Glomerular endothelial cell (primary cell): ENCODE measurements around the gene ELL2. TPM values are rescaled to one million over a fixed set of nuclear protein-coding genes. Genes with fewer than 3 reads are reported as not detected.
"Not testable (repeated sequence)": the region's sequence is repeated elsewhere in the genome, so short reads cannot be mapped to it uniquely, and the experiment has no call there.

Experiments used
- DNase-seq: peaks from one replicate; pipeline ENCODE4 v3.0.0-alpha.2; 2011; ENCODE audit warnings: low read depth, low spot score; ENCODE audit errors: extremely low read depth
- total RNA-seq: library from RNA; depleted of rRNA; stranded (reverse); fragments of >200 nt; gene quantifications from 2 replicates; pipeline ENCODE4 v1.2.3, GENCODE V29; 2015

The ELL2 gene
- total RNA-seq, 1 donor from 2014 or later, result 17.9 TPM

DNA sequence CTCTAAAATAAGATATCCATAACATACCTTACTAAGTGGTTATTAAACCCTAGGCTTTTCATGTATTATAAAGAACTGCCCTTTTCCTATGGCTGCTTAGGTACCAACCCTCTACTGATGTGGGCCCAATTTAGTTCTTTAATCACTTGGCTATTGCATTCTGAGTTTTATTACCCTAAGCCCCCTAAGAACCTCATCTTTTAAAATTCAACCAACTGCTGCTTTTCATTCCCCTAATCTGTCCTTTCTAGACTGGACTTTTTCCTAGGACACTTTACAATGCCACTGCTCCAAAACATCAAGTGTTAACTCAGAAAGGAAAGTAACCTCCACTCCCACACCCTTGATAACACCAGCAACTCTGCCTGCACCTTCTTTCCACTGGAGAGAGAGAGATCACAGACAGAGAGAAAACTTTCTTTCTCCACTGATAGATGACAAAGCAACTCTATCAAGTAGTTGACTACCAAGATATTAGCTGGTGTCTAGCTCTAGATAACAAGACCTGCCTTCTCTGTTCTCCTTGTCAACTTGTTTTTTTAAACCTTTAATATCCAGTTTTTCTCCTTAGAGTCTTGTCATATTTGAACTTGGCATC, 27.3 kb downstream of the ELL2 start:
- no peak for DNase-seq

GRCh38 chr5:95932941-95933340, 28.7 kb downstream of the ELL2 start:
- no peak for DNase-seq

DNA sequence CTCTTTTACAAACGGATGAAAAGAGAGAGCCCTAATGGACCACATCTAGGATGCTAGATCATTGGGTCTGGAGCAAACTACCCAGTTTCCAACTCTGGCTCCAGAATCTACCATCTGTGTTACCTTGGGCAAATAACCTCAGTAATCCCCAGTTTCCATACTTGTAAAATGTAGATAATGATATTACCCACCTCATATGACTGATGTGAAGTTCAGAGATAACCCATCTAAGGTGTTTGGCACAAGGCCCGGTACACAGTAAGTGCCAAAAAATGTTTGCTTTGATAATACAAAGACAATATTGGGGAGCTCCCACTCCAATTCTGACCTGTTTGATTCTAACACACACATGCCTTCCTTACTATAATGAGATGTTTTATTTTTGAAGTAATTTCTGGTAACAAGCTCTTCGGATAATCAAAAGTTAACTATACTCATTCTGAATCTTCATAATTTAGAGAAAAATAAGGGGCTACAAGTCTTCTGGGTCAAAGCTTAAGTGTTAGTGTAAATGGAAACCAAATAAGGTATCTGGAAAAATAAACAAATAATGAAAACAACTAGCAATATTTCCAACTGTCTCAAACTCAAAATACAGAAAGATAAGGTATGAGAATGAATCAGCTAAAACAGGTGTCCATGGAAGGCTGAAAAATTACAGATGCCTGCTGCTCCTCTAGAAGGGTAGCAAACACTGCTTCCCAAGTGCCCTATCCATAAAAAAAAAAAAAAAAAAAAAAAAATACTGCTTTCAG, 30.4 kb downstream of the ELL2 start:
- no peak for DNase-seq

DNA sequence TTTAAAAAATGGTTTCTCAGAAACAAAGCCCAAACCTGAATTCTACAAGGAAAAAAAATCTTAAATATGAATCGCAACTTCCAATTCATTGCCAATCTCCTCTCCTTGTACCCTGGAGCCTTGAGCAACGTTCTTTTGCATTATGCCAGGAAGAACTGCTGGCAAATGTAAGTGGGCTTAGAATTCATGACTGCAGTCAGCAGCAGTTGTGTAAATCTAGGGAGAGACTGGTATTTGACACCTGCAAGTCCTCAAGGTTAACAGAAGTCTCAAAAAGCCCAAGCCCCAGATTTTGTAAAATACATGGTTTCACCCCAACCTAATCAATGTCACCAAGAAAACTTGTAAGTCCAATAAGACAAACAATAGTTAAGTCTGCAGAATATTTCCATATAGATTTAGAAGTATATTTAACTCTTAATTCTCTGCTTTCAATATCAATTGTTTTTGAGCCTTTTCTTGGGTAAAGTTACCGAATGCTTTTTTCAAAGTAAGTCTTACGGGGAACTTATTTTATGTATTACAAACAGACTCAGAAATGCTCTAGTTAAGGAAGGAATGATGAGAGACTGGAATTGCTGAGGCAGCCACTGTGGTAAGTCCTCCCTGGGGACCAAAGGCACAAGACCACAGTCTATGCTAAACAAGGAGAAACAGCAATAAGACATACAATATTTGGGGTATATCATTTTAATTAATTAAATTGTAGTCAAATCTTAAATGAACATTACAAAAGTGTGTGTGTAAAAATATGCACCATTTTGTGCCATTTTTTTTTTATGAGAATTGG, 31.3 kb downstream of the ELL2 start:
- DNase-seq, result no peak

DNA sequence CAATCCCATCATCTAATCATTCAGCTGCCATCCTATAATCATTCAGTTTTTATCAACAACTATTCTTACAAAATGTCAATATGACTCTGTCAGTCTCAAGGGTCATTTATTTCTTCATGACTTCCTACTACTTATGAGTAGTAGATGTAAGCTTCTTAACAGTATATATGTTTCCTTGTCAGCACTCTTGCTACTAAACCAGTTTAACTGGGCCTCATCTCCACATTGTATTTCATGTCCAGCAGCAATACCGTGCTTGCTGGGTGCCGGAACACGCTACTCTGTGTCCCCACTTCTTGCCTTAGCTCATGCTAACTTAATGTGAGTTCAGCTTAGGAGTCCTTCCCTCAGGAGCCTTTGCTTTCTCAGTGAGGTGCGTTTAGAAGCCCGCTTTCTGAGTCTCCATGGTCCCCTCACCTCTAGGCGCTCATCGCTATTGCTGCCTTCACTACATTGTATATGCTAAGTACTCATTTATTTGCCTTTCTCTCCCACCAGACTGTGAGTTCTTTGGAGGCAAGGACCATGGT, 32.9 kb downstream of the ELL2 start:
- DNase-seq, result no peak

DNA sequence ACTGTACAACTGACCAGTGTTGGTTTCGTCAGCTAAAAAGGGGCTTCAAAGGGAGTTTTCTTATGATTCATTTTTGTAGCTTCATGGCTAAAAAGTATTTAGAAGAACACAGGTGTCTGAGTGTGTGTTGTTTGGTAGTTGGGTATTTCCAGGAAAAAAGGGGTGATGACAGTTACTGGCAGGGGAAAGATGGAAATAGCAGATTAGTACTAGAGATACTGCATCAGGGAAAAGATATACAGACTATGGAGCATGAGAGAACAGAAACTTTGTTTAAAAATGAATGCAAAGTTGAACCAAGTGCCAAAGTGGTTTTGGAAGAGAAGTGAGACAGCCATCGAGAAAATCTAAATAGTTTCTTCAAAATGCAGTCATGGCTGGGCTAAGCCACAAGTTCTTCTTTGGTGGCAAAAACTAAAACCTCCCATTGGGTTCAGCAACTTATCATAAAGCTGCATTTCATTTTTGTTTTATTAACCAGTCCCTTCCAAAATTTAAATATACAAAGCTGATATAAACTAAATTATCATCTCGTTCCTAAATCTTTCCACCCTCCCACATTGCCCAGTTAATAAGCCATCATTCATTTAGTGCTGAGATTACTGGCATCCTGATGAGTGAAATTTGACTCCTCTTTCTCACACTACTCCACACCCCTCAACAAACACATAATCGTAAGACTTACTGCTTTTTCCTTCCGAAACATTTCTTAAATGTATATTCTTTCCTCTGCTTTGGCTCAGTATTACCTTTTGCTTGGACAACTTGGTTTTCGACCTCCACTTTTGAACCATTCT, 33.5 kb downstream of the ELL2 start:
- no peak for DNase-seq

GRCh38 chr5:95927300-95927699, 34.4 kb downstream of the ELL2 start:
- DNase-seq, result not testable (repeated sequence)

- DNase-seq, result no peak
These were observed 35.7 kb downstream of the ELL2 start for GRCh38 chr5:95925939-95926338.

- no peak for DNase-seq
These were observed 36.3 kb downstream of the ELL2 start for GRCh38 chr5:95925378-95925744.

DNA sequence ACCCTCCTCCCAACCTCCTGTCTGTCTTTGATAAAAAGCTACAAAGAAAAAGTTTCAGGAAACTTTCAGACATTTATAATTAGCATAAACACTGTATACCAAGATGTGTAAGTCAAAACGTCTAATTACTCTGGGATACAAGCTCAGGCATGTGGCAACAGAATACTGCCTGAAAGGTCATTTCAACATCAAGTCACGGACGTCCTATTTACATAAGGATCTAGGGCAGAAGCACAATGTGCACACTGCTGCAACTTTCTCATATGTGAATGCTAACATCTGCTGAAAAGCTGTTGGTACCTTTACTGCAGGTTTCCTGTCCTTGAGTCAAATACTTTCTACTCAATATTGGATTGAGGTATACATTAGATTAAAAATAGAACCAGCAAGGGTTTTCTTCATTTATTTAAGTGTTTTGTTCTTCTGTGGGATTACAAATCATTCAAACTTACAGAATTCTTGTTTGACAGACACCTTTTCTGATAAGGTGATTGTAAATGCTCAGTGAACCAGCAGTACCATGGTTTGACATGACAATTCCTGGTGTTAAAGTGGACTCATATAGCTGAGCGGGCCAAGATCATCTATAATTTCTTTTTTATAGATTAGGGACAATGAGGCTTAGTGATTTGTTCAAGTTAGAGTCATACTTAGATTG, 36.8 kb downstream of the ELL2 start:
- DNase-seq, result no peak

DNA sequence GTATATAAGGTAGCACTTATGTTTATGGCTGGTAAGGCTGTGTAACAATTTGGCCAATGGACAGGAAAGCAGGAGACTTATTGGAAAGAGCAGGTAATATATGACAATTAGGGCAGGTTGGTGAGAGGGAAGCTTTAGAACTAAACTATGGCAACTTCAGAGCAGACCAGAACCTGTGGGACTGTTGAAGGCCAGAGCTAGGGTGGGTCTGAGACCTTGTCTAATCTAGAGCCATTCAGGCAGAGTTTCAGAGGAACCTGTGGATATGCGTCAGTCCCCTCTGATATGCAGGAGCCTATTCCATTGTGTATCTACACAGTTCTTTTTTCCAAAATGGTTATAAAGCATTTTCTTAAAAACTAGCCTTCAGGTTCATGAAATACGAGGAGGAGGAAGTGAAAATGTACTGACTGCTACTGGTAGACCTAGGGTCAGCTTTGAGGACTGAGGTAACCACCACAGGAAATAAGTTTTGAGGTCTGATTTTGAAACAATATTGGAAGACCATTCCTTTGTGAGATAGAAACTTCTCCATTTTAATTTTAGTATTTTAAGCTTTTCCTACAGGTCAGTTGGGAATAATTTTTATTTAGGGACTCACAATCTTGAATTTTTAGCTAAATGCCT, 37.6 kb downstream of the ELL2 start:
- DNase-seq, result no peak

DNA sequence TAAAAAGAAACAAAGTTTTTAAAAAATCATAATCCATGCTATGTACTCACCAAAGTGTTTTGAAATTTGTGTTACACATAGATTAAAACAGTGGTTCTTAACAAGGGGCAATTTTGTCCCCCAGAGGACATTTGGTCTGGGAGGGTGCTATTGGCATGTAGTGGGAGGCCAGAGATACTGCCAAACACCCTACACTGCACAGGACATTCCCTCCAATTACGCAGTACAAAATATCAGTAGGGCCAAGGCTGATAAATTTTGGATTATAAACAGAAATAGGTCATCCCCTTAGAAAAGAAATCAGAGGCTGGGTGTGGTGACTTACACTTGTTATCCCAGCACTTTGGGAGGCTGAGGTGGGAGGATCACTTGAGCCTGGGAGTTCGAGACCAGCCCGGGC, 38.9 kb downstream of the ELL2 start:
- no peak for DNase-seq

GRCh38 chr5:95921501-95921900, 40.1 kb downstream of the ELL2 start:
- no peak for DNase-seq

- no peak for DNase-seq
These were observed 40.8 kb downstream of the ELL2 start for GRCh38 chr5:95920822-95921221.

GRCh38 chr5:95919658-95920057, 42.0 kb downstream of the ELL2 start:
- DNase-seq, result no peak

- DNase-seq, result no peak
These were observed 43.1 kb downstream of the ELL2 start for GRCh38 chr5:95918421-95919006.

DNA sequence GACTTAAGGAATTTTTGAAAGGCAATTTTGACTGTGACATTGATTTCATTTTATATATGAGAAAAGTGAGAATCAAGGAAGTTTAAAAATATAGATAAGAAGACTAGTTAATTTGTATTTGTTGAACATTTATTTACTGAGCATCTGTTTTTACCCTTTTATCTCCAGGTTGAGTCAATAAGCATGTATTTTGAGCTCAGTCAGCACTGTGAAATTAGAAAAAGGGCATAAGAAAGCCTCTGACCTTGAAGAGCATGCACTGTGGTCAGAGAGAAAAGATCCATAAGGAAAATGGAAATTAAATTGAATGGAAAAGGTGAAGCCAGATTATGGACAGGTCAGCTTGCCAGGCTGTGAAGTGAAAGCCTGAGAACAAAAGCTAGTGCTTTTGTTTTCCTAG, 44.4 kb downstream of the ELL2 start:
- DNase-seq, result no peak

DNA sequence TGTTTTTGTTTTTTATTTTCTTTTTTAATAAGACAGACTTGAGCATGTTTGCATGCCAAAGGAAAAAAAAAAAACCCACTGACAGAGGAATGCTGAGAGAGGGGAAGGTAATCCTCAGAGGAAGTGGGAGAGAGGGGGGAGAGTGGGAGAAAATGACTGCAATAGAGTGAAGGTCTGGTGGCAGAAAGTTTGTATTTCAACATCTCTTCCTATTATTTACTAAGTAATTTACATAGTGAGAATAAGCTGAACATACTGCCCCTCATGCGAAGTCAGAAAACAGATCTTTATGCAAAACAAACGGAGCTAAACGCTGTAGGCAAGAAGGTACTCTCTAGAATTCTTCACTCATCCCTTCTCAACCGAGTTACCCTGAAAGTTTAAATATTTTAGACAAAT, 45.0 kb downstream of the ELL2 start:
- DNase-seq, result no peak

GRCh38 chr5:95915999-95916686, 45.5 kb downstream of the ELL2 start:
- DNase-seq, result no peak
